K562 (cell line): ENCODE data around the gene PHLDB2. TPM values are rescaled to one million over a fixed set of nuclear protein-coding genes. Genes with fewer than 3 reads are reported as not detected.

ENCODE experiments used
- ATAC-seq: fragments of 200-7000 bp; cut with Tn5 transposase; 3 replicates; pipeline ENCODE4 v1.9.1; 2020; ENCODE audit warnings: moderate library complexity
- BruUV-seq: library from RNA; stranded (reverse); fragments of 400-500 nt; replicated peaks from 2 replicates; lab custom pipeline; 2021; lab: Mats Ljungman, UMichigan
- CTCF ChIA-PET: fragments of 300-600 bp; formaldehyde crosslinking; extraction: SDS; loops from one replicate; lab custom pipeline; 2021; ENCODE audit warnings: low intra/inter-chr PET ratio; lab: Yijun Ruan, JAX
- POLR2A ChIA-PET: fragments of 300-600, 350-650 bp; sonication (Branson Sonifier 250); formaldehyde crosslinking; extraction: SDS; loops from one replicate; lab custom pipeline; 2021; ENCODE audit warnings: antibody characterized with exemption, inconsistent platforms; lab: Yijun Ruan, JAX
- DNase-seq, 4 experiments: peaks; one replicate each; pipeline versions ENCODE4 v3.0.0 to v3.0.0-alpha.2; 2011 to 2018; ENCODE audit warnings: low spot score in 3 of 4, mixed read lengths in 3 of 4; ENCODE audit errors: extremely low read depth in 1 of 4
- FAIRE-seq: peaks from 2 replicates; lab custom pipeline; 2011; peaks lifted over from hg19 to GRCh38; lab: Jason Lieb, UNC
- H2AFZ ChIP-seq: 2 replicates; pipeline ENCODE4 v1.6.0; 2011; ENCODE audit warnings: low read depth, low read length, control low read depth, inconsistent platforms
- H3K27ac ChIP-seq: fragments of 200-600 bp; 3 replicates; pipeline ENCODE4 v1.8.0; 2011; ENCODE audit warnings: low read depth, mild to moderate bottlenecking, control low read depth, inconsistent platforms, low read length, moderate library complexity, mixed read lengths; ENCODE audit errors: extremely low read depth
- H3K27me3 ChIP-seq, 2 experiments: fragments of 300-600 bp in 1 of 2; 2 replicates in 1 of 2; 3 replicates in 1 of 2; pipeline versions ENCODE4 v1.6.0 to v1.8.0; 2011; ENCODE audit warnings: inconsistent platforms in 2 of 2, low read length in 2 of 2, mild to moderate bottlenecking in 1 of 2, mixed read lengths in 1 of 2, moderate library complexity in 1 of 2; ENCODE audit not compliant: control insufficient read depth in 2 of 2, insufficient read depth in 2 of 2
- H3K36me3 ChIP-seq: fragments of 300-600 bp; 3 replicates; pipeline ENCODE4 v1.8.0; 2011; ENCODE audit warnings: mild to moderate bottlenecking, low read length, inconsistent platforms; ENCODE audit not compliant: control insufficient read depth, insufficient read depth
- H3K4me1 ChIP-seq, 2 experiments: fragments of 200-600 bp in 1 of 2; replicated peaks in 1 of 2; 2 replicates in 1 of 2; 3 replicates in 1 of 2; pipeline versions ENCODE4 v1.5.1 to v1.8.0; 2011; ENCODE audit warnings: inconsistent platforms in 2 of 2, low read length in 2 of 2, mild to moderate bottlenecking in 1 of 2, mixed read lengths in 1 of 2, moderate library complexity in 1 of 2; ENCODE audit not compliant: control insufficient read depth in 2 of 2, insufficient read depth in 2 of 2
- H3K4me2 ChIP-seq: 2 replicates; pipeline ENCODE4 v1.6.1; 2011; ENCODE audit warnings: low read length, control low read depth, inconsistent platforms, mixed read lengths; ENCODE audit not compliant: insufficient read depth
- H3K4me3 ChIP-seq: fragments of 200-600 bp; sonication (generic), shearing (Covaris generic); 2 replicates; pipeline ENCODE4 v1.5.1; 2016; ENCODE audit warnings: control low read depth, inconsistent platforms
- H3K79me2 ChIP-seq: fragments of 200-600 bp; 3 replicates; pipeline ENCODE4 v1.8.0; 2011; ENCODE audit warnings: low read length, inconsistent platforms; ENCODE audit not compliant: control insufficient read depth, insufficient read depth
- H3K9ac ChIP-seq, 2 experiments: 2 replicates each; pipeline versions ENCODE4 v1.6.0 to v1.6.1; 2011; ENCODE audit warnings: low read depth in 2 of 2, low read length in 2 of 2, control low read depth in 1 of 2, inconsistent platforms in 1 of 2, mild to moderate bottlenecking in 1 of 2, mixed read lengths in 1 of 2; ENCODE audit not compliant: insufficient read depth in 1 of 2
- H3K9me1 ChIP-seq: one replicate; pipeline ENCODE4 v1.6.0; 2011; ENCODE audit warnings: inconsistent platforms, mild to moderate bottlenecking, low read length, moderate library complexity; ENCODE audit not compliant: control insufficient read depth, insufficient read depth
- H3K9me3 ChIP-seq: replicated peaks from 2 replicates; pipeline ENCODE4 v1.5.1; 2011; ENCODE audit warnings: low read depth, low read length, inconsistent platforms; ENCODE audit not compliant: control insufficient read depth, insufficient read depth
- H4K20me1 ChIP-seq: replicated peaks from 2 replicates; pipeline ENCODE4 v1.6.1; 2011; ENCODE audit warnings: low read length, inconsistent platforms, mixed read lengths; ENCODE audit not compliant: control insufficient read depth, insufficient read depth
- DIDO1 ChIP-seq: fragments of 450-650 bp; IDR thresholded peaks from 2 replicates; pipeline ENCODE4 v1.6.1; 2016; ENCODE audit warnings: low read depth, missing biosample characterization, missing genetic modification characterization
- EHMT2 ChIP-seq: fragments of 450-650 bp; IDR thresholded peaks from 2 replicates; pipeline ENCODE4 v1.6.1; 2018; ENCODE audit warnings: antibody characterized with exemption
- ELK3 ChIP-seq: fragments of 450-650 bp; formaldehyde crosslinking; IDR thresholded peaks from 2 replicates; pipeline ENCODE4 v1.4.0; 2020; ENCODE audit warnings: mild to moderate bottlenecking
- GTF2A2 ChIP-seq: IDR thresholded peaks from 2 replicates; pipeline ENCODE4 v1.6.1; 2016; ENCODE audit warnings: mild to moderate bottlenecking, missing genetic modification characterization, missing compliant biosample characterization
- GTF2E2 ChIP-seq: fragments of 200-800 bp; sonication (Bioruptor generic); IDR thresholded peaks from 2 replicates; pipeline ENCODE4 v1.6.1; 2016; ENCODE audit warnings: missing genetic modification characterization, missing compliant biosample characterization
- MAFF ChIP-seq: IDR thresholded peaks from 2 replicates; pipeline ENCODE4 v1.6.1; 2012; ENCODE audit warnings: low read length, improper control_type of control experiment
- RFX7 ChIP-seq: fragments of 250-450 bp; sonication (Bioruptor Pico); IDR thresholded peaks from 2 replicates; pipeline ENCODE4 v1.5.1; 2021; ENCODE audit warnings: mild to moderate bottlenecking
- SP1 ChIP-seq: sonication (generic); formaldehyde crosslinking; IDR thresholded peaks from 2 replicates; pipeline ENCODE4 v1.8.1; 2022; ENCODE audit warnings: mild to moderate bottlenecking, missing genetic modification reagents
- THRAP3 ChIP-seq: fragments of 450-650 bp; IDR thresholded peaks from 2 replicates; pipeline ENCODE4 v1.6.1; 2016; ENCODE audit warnings: mild to moderate bottlenecking, inconsistent platforms, borderline replicate concordance
- TSC22D4 ChIP-seq: fragments of 450-650 bp; IDR thresholded peaks from 2 replicates; pipeline ENCODE4 v1.6.1; 2016; ENCODE audit warnings: missing genetic modification characterization, missing biosample characterization, control low read depth
- ZNF76 ChIP-seq: fragments of 250-450 bp; sonication (Bioruptor Pico); IDR thresholded peaks from 2 replicates; pipeline ENCODE4 v1.4.0; 2020; ENCODE audit warnings: mild to moderate bottlenecking, moderate library complexity, borderline replicate concordance
- WGBS: fragments of 100-300 bp; shearing (Covaris generic); methylation state at CpG from one replicate; pipeline ENCODE4 v1.1.6; 2016; ENCODE audit warnings: low coverage, mixed read lengths; ENCODE audit not compliant: insufficient coverage; ENCODE audit errors: missing lambda C conversion rate; 5-methylcytosine and 5-hydroxymethylcytosine counted together
- in situ Hi-C: fragments of 300-500 bp; cut with MboI; formaldehyde crosslinking; loops from 4 replicates; pipeline ENCODE4 v1.15.0; 2018; ENCODE audit warnings: inconsistent platforms, mixed read lengths
- intact Hi-C: fragments of 100-400 bp; cut with micrococcal nuclease; formaldehyde crosslinking; loops from 2 replicates; pipeline ENCODE4 v1.14.2; 2022
- polyA plus RNA-seq, 8 experiments: library from polyadenylated mRNA; depleted of rRNA in 4 of 8; stranded (reverse) in 5 of 8; unstranded in 3 of 8; fragments of >200 nt; fragmentation: Nextera tagmentation in 2 of 8; fragmentation: Illumina TruSeq in 1 of 8; extraction: Ambion mirVana in 2 of 8; extraction: Trizol in 1 of 8; gene quantifications; 2 replicates each; pipeline versions ENCODE4 v1.2.1 to v1.2.3, GENCODE V29; 2011 to 2014; ENCODE audit warnings: inconsistent platforms in 1 of 8, missing spikeins in 1 of 8
- total RNA-seq, 7 experiments: library from RNA; depleted of rRNA in 6 of 7; stranded (reverse); fragments of >200 nt in 6 of 7; fragmentation: Illumina TruSeq in 2 of 7; extraction: Trizol in 2 of 7; gene quantifications; 2 replicates each; pipeline versions ENCODE4 v1.2.1 to v1.2.3, GENCODE V29; 2011 to 2021; ENCODE audit warnings: low replicate concordance in 1 of 7

PHLDB2 gene
- total and polyA plus RNA-seq, 9 of the 15 experiments (the other 6 are each of a cell fraction or from before 2014, with no cell fraction given), result 0.04 TPM; not detected in 8

GRCh38 chr3:111954228-111954990 is 95.3 kb downstream of the PHLDB2 start (continued):
- TF ChIP-seq EHMT2, result no peak
- peak; percentile 28; the same call in 1 of the 2 replicates for TF ChIP-seq MAFF
- TF ChIP-seq ELK3 (CRISPR knock-in tag), result no peak

GRCh38 chr3:111955876-111956275 is 96.8 kb downstream of the PHLDB2 start:
- no peak overlapping the region for H3K4me2 ChIP-seq
- no peaks in the 10 kb centered on the region for H3K4me1 ChIP-seq
- no peaks in the 10 kb centered on the region for H3K79me2 ChIP-seq
- in situ Hi-C loops, result no loop called here
- WGBS, result 0% methylated on average over 1 of the region's 1 CpG
- ChIA-PET POLR2A (no interaction called here), CTCF (no interaction called here)
- H4K20me1 ChIP-seq, result no peaks in the 10 kb centered on the region
- H3K4me3 ChIP-seq, result no peak overlapping the region
- ATAC-seq, result no peak
- 0 out of 5 replicates have a peak, but pooled peaks cover 0 to 6% of the 10 kb centered on the region in 2 experiments for H3K27me3 ChIP-seq
- DNase-seq, result no peak
- H3K36me3 ChIP-seq, result no peaks in the 10 kb centered on the region
- H3K9ac ChIP-seq, result no peak overlapping the region
- intact Hi-C loops, result no loop called here
- no TSS peak for BruUV-seq
- TF ChIP-seq RFX7 (no peak), SP1 (CRISPR knock-in tag) (no peak), ZNF76 (no peak), DIDO1 (tag) (no peak), TSC22D4 (tag) (no peak), THRAP3 (no peak), GTF2A2 (tag) (no peak), GTF2E2 (tag) (no peak)
- TF ChIP-seq, all 486 proteins: peak for 0
- no peak for FAIRE-seq
- no peak overlapping the region for H2AFZ ChIP-seq
- H3K27ac ChIP-seq, result no peak overlapping the region
- no peaks in the 10 kb centered on the region for H3K9me3 ChIP-seq
- no peaks in the 10 kb centered on the region for H3K9me1 ChIP-seq
